SK-N-SH treated with all-trans-retinoic acid at 6 μM for 48 hours (cell line): Measurements from ENCODE around the gene RBM17.
"Not testable (repeated sequence)": the region's sequence is repeated elsewhere in the genome, so short reads cannot be mapped to it uniquely, and the experiment has no call there.

Source experiments
- ARNTL ChIP-seq: fragments of 450-650 bp; formaldehyde crosslinking; IDR thresholded peaks from 2 replicates; pipeline ENCODE4 v1.5.0; 2020; ENCODE audit warnings: low read depth, mild to moderate bottlenecking, moderate library complexity, borderline replicate concordance
- GLIS3 ChIP-seq: fragments of 250-450 bp; sonication (Bioruptor Pico); IDR thresholded peaks from 2 replicates; pipeline ENCODE4 v1.5.0; 2020; ENCODE audit warnings: mild to moderate bottlenecking, moderate library complexity
- OSR1 ChIP-seq: fragments of 250-450 bp; sonication (Bioruptor Pico); IDR thresholded peaks from 2 replicates; pipeline ENCODE4 v1.8.0; 2022; ENCODE audit warnings: moderate library complexity, mild to moderate bottlenecking, inconsistent platforms
- SNAI2 ChIP-seq: fragments of 250-450 bp; sonication (Bioruptor Pico); IDR thresholded peaks from 2 replicates; pipeline ENCODE4 v1.5.0; 2020; ENCODE audit warnings: mild to moderate bottlenecking, moderate library complexity
- TCF4 ChIP-seq: fragments of 250-450 bp; sonication (Bioruptor Pico); IDR thresholded peaks from 2 replicates; pipeline ENCODE4 v1.8.0; 2021; ENCODE audit warnings: mild to moderate bottlenecking, moderate library complexity, borderline replicate concordance
- TOX ChIP-seq: fragments of 250-450 bp; sonication (Bioruptor Pico); IDR thresholded peaks from 2 replicates; pipeline ENCODE4 v1.8.0; 2021; ENCODE audit warnings: mild to moderate bottlenecking, moderate library complexity, borderline replicate concordance
- ZC3H10 ChIP-seq: fragments of 250-450 bp; sonication (Bioruptor Pico); IDR thresholded peaks from 2 replicates; pipeline ENCODE4 v1.5.1; 2021; ENCODE audit warnings: mild to moderate bottlenecking, moderate library complexity
- ZFP3 ChIP-seq: fragments of 250-450 bp; sonication (Bioruptor Pico); IDR thresholded peaks from 2 replicates; pipeline ENCODE4 v1.5.0; 2020; ENCODE audit warnings: mild to moderate bottlenecking, moderate library complexity
- ZNF565 ChIP-seq: fragments of 450-650 bp; formaldehyde crosslinking; conservative IDR thresholded peaks from 2 replicates; pipeline ENCODE4 v1.5.0; 2020; ENCODE audit warnings: low read depth, mild to moderate bottlenecking, moderate library complexity
- ZNF70 ChIP-seq: fragments of 450-650 bp; formaldehyde crosslinking; IDR thresholded peaks from 2 replicates; pipeline ENCODE4 v1.5.0; 2020; ENCODE audit warnings: mild to moderate bottlenecking, moderate library complexity
- ZNF8 ChIP-seq: fragments of 450-650 bp; formaldehyde crosslinking; IDR thresholded peaks from 2 replicates; pipeline ENCODE4 v1.5.0; 2020; ENCODE audit warnings: mild to moderate bottlenecking, moderate library complexity
- TF ChIP-seq, protein P1 (sequence below): fragments of 250-450 bp; sonication (Bioruptor Pico); IDR thresholded peaks from 2 replicates; pipeline ENCODE4 v1.5.1; 2020; ENCODE audit warnings: low read depth, mild to moderate bottlenecking, moderate library complexity
- TF ChIP-seq, protein P2 (sequence below): fragments of 250-450 bp; sonication (Bioruptor Pico); IDR thresholded peaks from 2 replicates; pipeline ENCODE4 v1.8.0; 2020; ENCODE audit warnings: mild to moderate bottlenecking, moderate library complexity, borderline replicate concordance

DNA sequence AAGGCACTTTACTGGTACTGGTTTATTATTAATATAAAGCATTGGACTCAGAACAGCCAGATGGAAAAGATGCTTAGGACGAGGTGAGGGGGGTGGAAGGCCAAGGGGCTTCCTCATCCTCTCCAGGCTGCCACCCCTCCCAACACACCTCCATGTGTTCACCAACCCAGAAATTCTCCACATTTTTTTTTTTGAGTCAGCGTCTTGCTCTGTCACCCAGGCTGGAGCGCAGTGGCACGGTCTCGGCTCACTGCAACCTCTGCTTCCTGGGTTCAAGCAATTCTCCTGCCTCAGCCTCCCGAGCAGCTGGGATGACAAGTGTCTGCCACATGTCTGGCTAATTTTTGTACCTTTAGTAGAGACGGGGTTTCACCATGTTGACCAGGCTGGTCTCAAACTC lies 53.4 kb downstream of the RBM17 start:
- TF ChIP-seq ZNF565 (CRISPR knock-in tag); ARNTL (CRISPR knock-in tag); ZFP3 (CRISPR knock-in tag); ZNF70 (CRISPR knock-in tag); ZC3H10; SNAI2 (CRISPR knock-in tag); TOX; TCF4; OSR1 (CRISPR knock-in tag); ZNF8 (CRISPR knock-in tag); GLIS3 (CRISPR knock-in tag): not testable (repeated sequence)
- TF ChIP-seq, protein P1, sequence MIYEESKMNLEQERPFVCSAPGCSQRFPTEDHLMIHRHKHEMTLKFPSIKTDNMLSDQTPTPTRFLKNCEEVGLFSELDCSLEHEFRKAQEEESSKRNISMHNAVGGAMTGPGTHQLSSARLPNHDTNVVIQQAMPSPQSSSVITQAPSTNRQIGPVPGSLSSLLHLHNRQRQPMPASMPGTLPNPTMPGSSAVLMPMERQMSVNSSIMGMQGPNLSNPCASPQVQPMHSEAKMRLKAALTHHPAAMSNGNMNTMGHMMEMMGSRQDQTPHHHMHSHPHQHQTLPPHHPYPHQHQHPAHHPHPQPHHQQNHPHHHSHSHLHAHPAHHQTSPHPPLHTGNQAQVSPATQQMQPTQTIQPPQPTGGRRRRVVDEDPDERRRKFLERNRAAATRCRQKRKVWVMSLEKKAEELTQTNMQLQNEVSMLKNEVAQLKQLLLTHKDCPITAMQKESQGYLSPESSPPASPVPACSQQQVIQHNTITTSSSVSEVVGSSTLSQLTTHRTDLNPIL (CRISPR knock-in tag), result not testable (repeated sequence)
- TF ChIP-seq, protein P2, sequence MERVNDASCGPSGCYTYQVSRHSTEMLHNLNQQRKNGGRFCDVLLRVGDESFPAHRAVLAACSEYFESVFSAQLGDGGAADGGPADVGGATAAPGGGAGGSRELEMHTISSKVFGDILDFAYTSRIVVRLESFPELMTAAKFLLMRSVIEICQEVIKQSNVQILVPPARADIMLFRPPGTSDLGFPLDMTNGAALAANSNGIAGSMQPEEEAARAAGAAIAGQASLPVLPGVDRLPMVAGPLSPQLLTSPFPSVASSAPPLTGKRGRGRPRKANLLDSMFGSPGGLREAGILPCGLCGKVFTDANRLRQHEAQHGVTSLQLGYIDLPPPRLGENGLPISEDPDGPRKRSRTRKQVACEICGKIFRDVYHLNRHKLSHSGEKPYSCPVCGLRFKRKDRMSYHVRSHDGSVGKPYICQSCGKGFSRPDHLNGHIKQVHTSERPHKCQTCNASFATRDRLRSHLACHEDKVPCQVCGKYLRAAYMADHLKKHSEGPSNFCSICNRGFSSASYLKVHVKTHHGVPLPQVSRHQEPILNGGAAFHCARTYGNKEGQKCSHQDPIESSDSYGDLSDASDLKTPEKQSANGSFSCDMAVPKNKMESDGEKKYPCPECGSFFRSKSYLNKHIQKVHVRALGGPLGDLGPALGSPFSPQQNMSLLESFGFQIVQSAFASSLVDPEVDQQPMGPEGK, result not testable (repeated sequence)
